Measurements from ENCODE around the gene TRABD2A.

DNA sequence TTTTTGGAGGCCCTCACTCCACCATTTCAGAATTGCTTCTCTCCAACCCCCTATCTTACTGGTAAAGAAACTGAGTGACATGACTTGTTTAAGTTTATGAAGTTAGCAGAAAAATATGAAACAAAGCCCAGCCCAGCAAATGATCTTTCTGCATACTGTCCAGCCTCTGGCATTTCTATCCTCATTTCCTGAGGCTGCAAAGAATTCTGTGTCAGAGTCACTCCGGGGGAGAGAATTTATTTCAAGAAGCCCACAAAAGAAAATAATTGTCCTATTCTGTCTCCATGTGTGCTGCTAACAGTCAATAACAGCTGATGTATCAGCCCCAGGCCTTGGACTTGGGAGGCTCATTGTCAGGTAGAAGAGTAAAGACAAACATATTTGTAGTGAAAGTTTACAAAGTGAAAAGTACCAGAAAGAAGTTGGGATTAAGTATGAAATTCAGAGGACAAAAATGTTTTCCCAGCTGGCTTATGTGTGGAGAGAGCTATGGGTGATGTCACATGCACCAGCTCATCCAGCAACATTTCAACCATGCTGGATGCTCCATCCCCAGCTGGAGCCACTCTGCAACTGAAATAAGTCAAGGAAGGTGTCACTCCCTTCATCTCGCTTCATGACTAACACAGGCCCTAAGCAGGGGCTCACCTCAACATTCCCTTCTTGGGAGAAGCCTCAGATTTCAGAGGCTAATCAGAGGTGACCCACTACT is 42.3 kb downstream of the TRABD2A start:
- TF ChIP-seq POLR2A (IDR thresholded peaks at IDR 0.05), result no peak
- TF ChIP-seq, protein P1, sequence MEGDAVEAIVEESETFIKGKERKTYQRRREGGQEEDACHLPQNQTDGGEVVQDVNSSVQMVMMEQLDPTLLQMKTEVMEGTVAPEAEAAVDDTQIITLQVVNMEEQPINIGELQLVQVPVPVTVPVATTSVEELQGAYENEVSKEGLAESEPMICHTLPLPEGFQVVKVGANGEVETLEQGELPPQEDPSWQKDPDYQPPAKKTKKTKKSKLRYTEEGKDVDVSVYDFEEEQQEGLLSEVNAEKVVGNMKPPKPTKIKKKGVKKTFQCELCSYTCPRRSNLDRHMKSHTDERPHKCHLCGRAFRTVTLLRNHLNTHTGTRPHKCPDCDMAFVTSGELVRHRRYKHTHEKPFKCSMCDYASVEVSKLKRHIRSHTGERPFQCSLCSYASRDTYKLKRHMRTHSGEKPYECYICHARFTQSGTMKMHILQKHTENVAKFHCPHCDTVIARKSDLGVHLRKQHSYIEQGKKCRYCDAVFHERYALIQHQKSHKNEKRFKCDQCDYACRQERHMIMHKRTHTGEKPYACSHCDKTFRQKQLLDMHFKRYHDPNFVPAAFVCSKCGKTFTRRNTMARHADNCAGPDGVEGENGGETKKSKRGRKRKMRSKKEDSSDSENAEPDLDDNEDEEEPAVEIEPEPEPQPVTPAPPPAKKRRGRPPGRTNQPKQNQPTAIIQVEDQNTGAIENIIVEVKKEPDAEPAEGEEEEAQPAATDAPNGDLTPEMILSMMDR (IDR thresholded peaks at IDR 0.05), result no peak
- no peak for TF ChIP-seq POLR2AphosphoS5 (IDR thresholded peaks at IDR 0.05)

Data from prostate gland (tissue), 2 donors.